Kidney glomerular epithelial cell (primary cell): Measurements from ENCODE around the gene PEX11G.

Experiments
- DNase-seq: peaks from one replicate; lab custom pipeline; 2025; lab: John Stamatoyannopoulos, UW

The PEX11G gene

GRCh38 chr19:7494416-7495098, 5.7 kb upstream of the PEX11G start:
- no peak for DNase-seq

DNA sequence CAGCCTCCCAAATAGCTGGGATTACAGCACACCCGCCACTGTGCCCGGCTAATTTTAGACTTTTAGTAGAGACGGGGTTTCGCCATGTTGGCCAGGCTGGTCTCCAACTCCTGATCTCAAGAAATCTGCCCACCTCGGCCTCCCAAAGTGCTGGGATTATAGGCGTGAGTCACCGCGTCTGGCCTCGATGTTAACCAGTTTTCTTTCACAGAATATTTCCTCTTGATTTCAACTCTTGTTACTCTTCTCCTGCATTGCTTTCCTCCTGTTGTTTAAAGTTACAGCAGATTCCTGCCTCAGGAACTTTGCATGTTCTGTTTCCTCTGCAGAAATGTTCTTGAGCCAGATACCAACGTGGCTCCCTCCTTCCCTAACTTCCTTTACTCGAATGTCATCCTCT, 3.7 kb upstream of the PEX11G start:
- no peak for DNase-seq

DNA sequence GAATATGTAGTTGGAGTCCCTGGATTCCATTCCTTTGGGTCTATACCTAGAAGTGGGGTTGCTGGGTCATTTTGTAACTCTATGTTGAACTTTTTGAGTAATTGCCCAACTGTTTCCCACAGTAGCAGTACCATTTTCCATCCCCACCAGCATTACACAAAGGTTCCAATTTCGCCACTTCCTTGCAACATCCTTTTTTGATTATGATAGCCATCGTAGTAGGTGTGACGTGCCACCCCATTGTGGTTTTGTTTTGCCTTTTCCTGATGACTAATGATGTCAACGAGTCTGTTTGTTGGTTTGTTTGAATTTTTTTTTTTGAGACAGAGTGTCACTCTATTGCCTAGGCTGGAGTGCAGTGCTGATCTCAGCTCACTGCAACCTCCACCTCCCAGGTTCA, 3.3 kb upstream of the PEX11G start:
- DNase-seq = no peak

- DNase-seq = no peak
Measured at GRCh38 chr19:7489609-7490044, 792 bp upstream of the PEX11G start.

GRCh38 chr19:7486923-7487322, 1.9 kb downstream of the PEX11G start:
- no peak for DNase-seq

DNA sequence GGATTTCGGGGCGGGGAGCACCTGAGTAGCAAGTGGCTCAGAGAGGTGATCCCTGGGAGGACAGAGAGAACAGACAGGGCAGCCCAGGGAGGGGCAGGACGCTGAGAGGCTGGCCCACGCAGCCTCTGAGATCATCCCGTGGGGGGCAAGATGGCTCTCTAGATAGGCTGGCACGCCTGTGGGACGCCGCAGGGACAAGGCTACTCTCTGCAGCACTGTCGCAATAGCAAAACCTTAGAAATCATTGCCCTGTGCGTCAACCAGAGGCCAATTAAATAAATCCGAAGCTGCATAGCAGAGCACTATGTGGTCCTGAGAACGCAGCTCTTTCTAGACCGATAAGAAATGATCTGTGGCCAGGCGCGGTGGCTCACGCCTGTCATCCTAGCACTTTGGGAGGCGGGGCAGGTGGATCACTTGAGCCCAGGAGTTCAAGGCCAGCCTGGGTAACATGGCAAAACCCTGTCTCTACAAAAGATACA, 5.1 kb downstream of the PEX11G start:
- DNase-seq = no peak

DNA sequence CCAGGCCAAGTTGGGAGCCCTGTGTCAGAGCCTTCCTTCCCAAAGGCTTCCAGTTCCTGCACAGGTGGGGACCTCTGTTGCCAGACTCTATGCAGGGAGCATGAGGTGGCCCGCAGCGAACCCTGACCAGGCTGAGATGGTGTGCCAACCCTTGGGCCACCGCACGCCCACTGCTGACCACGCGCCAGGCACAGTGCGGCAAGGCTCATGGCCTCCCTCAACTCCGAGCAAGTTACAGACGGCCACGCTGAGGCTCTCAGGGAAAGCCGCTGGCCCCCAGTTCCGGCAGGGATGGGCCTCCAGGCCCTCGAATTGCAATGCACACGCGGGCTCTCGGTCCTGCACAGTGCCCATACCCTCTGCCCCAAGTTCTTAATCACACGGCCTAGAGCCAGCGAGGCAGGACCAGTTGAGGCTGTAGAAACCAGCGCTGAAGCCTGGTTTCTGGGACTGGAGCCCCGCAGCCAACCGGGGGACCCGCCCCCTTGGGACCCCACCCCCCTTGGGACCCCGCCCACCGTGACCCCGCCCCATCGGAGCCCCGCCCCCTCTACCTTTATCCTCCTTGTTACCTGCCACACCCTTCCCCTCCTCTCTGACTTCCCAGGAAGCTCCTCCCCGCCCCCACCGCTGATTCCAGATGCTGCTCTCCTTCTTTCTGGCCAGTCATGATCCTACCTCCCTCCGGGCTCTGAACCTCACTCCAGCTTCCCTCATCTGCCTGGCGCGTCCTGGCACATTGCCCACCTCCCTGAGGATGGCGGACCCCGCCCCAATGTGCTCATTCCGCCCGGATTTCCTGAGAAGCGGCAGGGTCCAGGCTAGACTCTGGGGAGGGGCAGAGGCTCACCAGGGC, 6.0 kb downstream of the PEX11G start:
- no peak for DNase-seq

DNA sequence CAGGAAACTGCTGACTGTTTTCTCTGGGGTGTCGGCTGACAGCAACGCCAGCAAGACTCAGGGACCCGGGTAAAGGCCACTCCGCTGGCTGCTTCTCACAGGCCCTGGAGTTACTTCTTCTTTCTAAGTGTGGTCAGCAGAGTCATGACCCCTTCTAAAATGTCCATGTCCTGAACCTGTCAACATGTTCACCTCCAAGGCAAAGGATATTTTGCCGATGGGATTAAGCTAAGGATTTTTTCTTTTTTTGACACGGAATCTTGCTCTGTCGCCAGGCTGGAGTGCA, 7.9 kb downstream of the PEX11G start:
- DNase-seq = no peak

GRCh38 chr19:7480222-7480969, 8.4 kb downstream of the PEX11G start:
- no peak for DNase-seq

- DNase-seq = no peak
Measured at GRCh38 chr19:7478843-7479227, 10.0 kb downstream of the PEX11G start.

GRCh38 chr19:7478173-7478842, 10.5 kb downstream of the PEX11G start:
- no peak for DNase-seq

DNA sequence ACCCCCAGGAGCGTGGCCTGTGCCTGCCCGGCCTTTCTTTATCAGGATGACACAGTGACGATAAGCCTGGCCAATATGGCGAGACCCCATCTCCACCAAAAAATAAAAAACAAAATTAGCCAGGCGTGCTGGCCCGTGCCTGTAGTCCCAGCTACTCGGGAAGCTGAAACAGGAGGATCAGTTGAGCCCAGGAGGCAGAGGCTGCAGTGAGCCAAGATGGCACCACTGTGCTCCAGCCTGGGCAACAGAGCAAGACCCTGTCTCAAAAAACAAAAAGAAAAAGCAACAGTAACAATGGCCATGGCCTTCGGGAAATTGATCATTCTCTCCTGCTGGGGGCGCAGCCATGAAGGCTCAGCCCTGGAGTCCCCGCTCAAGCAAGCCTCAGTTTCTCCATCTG, 11.1 kb downstream of the PEX11G start:
- no peak for DNase-seq

DNA sequence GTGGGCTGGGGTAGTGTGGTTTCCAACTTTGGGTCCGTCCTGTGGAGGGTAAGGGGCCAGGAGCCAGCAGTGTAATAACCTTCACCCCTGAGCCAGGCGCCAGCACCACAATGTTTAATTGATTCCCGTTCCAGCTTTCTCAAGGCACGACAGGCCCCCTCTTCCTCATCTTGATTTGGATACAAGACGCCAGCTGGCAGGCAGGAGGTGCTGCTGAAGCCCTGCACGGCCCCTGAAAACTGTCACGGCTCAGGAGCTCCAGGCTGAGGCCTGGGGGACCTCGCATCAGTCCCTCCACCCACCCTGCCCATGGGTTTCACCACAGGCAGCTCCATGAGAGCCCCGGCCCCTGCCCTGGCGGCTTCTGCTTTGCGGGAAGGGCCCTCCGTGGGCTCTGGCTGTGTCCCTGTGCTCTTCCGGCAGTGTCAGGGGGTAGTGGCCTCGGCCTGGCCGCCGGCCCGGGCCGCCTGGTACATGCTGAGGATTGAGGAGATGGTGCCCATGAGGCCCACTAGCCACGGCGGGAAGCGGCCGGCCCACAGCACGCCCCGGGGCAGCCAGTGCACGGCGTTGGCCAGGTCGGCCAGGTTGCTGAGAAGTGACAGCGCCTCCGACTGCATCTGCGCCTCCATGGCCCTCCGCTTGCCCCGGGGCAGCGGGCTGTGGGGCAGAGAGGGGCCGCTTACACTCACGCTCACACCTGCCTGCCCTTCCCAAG, 11.9 kb downstream of the PEX11G start:
- no peak for DNase-seq

DNA sequence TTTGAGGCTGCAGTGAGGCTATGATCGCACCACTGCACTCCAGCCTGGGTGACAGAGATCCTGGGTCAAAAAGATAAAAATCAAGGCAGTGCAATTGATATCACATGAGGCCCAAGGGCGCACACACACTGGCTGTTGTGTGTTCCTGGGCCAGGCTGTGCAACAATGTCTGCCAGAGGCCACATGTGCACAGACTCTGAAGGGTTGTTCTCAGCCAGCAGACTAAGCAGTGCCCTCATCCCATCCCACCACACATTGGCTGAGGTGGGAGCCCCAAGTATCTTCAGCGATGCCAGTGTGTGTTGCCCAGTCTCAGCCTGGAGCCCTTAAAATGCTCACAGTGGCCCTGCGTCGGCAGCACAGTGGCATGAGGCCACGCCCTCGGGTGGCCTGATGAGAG, 12.6 kb downstream of the PEX11G start:
- no peak for DNase-seq

- DNase-seq = no peak
Measured at GRCh38 chr19:7475665-7476064, 13.2 kb downstream of the PEX11G start.

DNA sequence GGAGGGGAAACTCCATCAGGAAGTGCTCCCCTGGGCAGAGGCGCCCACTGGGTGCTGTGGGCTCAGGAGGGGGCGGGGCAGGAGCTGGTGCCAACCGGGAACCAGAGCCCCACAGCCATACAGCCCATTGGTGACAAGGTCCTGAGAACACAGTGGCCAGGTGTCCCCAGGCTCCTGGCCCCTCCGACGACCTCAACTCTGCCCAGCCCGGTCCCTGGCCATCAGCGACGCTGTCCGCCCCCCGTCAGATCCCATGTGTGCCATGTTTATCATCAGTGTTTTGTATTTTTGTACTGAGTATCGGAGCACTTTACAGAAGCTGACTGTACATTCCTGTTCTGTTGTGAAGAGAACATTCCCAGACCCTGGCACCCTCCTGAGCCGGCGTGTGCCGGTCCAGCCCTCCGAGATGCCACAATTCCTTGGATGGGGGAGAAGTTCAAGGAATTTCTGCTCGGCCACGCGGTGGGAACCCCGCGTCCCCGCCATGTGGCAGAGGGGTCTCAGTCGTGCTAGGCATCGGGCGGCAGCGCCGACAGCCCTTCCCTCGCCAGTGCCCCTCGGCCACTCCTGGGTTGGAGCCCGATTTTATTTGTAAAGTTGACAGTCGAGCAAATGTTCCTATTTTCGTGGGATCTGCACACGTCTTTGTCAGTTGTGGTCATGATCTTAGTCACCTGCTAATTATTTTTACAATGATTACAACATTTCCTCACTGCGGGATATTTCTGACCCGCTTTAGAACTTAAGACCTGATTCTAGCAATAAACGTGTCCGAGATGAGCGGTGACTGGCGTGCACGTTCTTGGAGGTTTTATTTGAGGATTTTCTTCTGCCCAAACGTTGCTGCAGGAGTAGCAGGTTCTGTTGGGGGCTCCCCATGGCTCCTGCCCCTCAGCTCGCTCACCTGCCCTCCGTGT, 16.9 kb downstream of the PEX11G start:
- DNase-seq = no peak

GRCh38 chr19:7470540-7471305, 18.1 kb downstream of the PEX11G start:
- DNase-seq = no peak

GRCh38 chr19:7469669-7470285, 19.1 kb downstream of the PEX11G start:
- DNase-seq = no peak

DNA sequence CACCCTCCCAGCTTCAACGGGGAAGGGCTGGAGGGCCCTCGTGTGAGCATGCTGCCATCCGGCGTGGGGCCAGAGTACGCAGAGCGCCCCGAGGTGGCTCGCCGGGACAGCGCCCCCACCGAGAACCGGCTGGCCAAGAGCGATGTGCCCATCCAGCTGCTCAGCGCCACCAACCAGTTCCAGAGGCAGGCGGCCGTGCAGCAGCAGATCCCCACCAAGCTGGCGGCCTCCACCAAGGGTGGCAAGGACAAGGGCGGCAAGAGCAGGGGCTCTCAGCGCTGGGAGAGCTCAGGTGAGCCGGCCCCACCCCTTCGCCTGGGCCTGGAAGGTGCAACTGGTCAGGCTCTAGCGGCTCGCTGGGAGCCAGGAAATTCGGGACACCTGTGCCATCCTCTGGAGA, 20.0 kb downstream of the PEX11G start:
- no peak for DNase-seq
